Ishikawa (cell line): ENCODE data around the gene POLR3K.

Experiments used
- CEBPB ChIP-seq: IDR thresholded peaks from 2 replicates; pipeline ENCODE4 v1.6.1; 2012
- CREB1 ChIP-seq: IDR thresholded peaks from 2 replicates; pipeline ENCODE4 v1.6.1; 2012; ENCODE audit warnings: low read depth
- EGR1 ChIP-seq: IDR thresholded peaks from 2 replicates; pipeline ENCODE4 v1.6.1; 2012
- EP300 ChIP-seq: IDR thresholded peaks from 2 replicates; pipeline ENCODE4 v1.6.1; 2012; ENCODE audit warnings: borderline replicate concordance
- FOXM1 ChIP-seq: IDR thresholded peaks from 2 replicates; pipeline ENCODE4 v1.6.1; 2012; ENCODE audit warnings: low read depth, borderline replicate concordance
- MAX ChIP-seq: IDR thresholded peaks from 2 replicates; pipeline ENCODE4 v1.6.1; 2012
- NFIC ChIP-seq: IDR thresholded peaks from 2 replicates; pipeline ENCODE4 v1.6.1; 2012
- RAD21 ChIP-seq: IDR thresholded peaks from 2 replicates; pipeline ENCODE4 v1.6.1; 2012; ENCODE audit warnings: low read depth
- REST ChIP-seq: IDR thresholded peaks from 2 replicates; pipeline ENCODE4 v1.6.1; 2012; ENCODE audit warnings: low read depth, mild to moderate bottlenecking
- TAF1 ChIP-seq: IDR thresholded peaks from 2 replicates; pipeline ENCODE4 v1.6.1; 2012; ENCODE audit warnings: low read depth, mild to moderate bottlenecking
- TCF12 ChIP-seq: IDR thresholded peaks from 2 replicates; pipeline ENCODE4 v1.6.1; 2012; ENCODE audit warnings: low read depth
- TEAD4 ChIP-seq: IDR thresholded peaks from 2 replicates; pipeline ENCODE4 v1.6.1; 2012
- USF1 ChIP-seq: IDR thresholded peaks from 2 replicates; pipeline ENCODE4 v1.6.1; 2012
- YY1 ChIP-seq: IDR thresholded peaks from 2 replicates; pipeline ENCODE4 v1.6.1; 2012; ENCODE audit warnings: low read depth
- ZBTB7A ChIP-seq: IDR thresholded peaks from 2 replicates; pipeline ENCODE4 v1.6.1; 2012; ENCODE audit warnings: low read depth

The POLR3K gene

DNA sequence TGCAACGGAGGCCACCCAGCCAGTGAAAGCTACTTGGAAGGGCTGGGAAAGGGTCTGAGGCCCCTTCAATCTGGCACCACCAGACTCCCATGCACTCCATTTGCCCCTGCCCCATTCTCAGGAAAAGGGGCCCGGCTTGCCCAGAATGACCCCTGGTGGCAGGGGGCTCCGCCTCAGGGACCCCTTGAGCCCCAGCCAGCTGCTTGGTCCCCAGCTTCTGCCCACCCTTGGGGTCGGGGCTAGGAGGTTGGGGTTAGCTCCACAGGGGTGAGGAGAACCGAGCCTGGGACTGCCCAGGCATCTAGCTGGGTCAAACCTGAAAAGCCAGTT lies 17.8 kb upstream of the POLR3K start:
- TF ChIP-seq CEBPB (no peak), EP300 (0 out of 2 replicates have a peak, but pooled peaks have one; percentile 30), TEAD4 (peak; percentile 62), USF1 (no peak), ZBTB7A (peak; percentile 66)

DNA sequence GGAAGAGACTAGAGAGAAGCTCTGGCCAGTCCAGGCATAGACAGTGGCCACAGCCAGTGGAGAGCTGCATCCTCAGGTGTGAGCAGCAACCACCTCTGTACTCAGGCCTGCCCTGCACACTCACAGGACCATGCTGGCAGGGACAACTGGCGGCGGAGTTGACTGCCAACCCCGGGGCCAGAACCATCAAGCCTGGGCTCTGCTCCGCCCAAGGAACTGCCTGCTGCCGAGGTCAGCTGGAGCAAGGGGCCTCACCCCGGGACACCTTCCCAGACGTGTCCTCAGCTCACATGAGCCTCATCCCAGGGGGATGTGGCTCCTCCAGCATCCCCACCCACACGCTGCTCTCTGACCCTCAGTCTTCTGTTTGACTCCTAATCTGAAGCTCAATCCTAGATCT lies 15.8 kb upstream of the POLR3K start:
- no peak for TF ChIP-seq TAF1
- no peak for TF ChIP-seq NFIC
- TF ChIP-seq FOXM1: no peak
- TF ChIP-seq EGR1: no peak
- no peak for TF ChIP-seq TEAD4
- no peak for TF ChIP-seq CEBPB
- no peak for TF ChIP-seq RAD21
- no peak for TF ChIP-seq CREB1
- TF ChIP-seq EP300: no peak
- TF ChIP-seq MAX: no peak

- TF ChIP-seq MAX: no peak
- no peak for TF ChIP-seq ZBTB7A
- TF ChIP-seq TEAD4: no peak
- no peak for TF ChIP-seq NFIC
- TF ChIP-seq EP300: no peak
- TF ChIP-seq CREB1: no peak
- no peak for TF ChIP-seq REST
- TF ChIP-seq TCF12: no peak
- TF ChIP-seq FOXM1: no peak
- TF ChIP-seq TAF1: no peak
- no peak for TF ChIP-seq CEBPB
- TF ChIP-seq USF1: no peak
- no peak for TF ChIP-seq RAD21
- TF ChIP-seq EGR1: no peak
- no peak for TF ChIP-seq YY1
These were observed 14.7 kb upstream of the POLR3K start for GRCh38 chr16:67884-68789.

- TF ChIP-seq CREB1: no peak
- no peak for TF ChIP-seq TAF1
- TF ChIP-seq TCF12: peak; percentile 73
- TF ChIP-seq USF1: no peak
- no peak for TF ChIP-seq CEBPB
- no peak for TF ChIP-seq REST
- TF ChIP-seq NFIC: peak; percentile 52
- TF ChIP-seq MAX: no peak
- TF ChIP-seq FOXM1: no peak
- no peak for TF ChIP-seq EGR1
- no peak for TF ChIP-seq YY1
These were observed 13.9 kb upstream of the POLR3K start for GRCh38 chr16:67183-67791.
